ENCODE results near the gene SENP1.

SENP1 gene

GRCh38 chr12:48065041-48065440 lies 40.8 kb downstream of the SENP1 start:
- no peak for DNase-seq

GRCh38 chr12:48063530-48063929 lies 42.3 kb downstream of the SENP1 start:
- DNase-seq: no peak

GRCh38 chr12:48061938-48062719 lies 43.8 kb downstream of the SENP1 start:
- DNase-seq: no peak

- DNase-seq: no peak
Measured at GRCh38 chr12:48060474-48060873, 45.4 kb downstream of the SENP1 start.

GRCh38 chr12:48058771-48059170 lies 47.1 kb downstream of the SENP1 start:
- no peak for DNase-seq

- DNase-seq: no peak
Measured at GRCh38 chr12:48054955-48055821, 50.7 kb downstream of the SENP1 start.

GRCh38 chr12:48053883-48054282 lies 52.0 kb downstream of the SENP1 start:
- no peak for DNase-seq

- no peak for DNase-seq
Measured at GRCh38 chr12:48053122-48053521, 52.8 kb downstream of the SENP1 start.

- no peak for DNase-seq
Measured at GRCh38 chr12:48051681-48052080, 54.2 kb downstream of the SENP1 start.

GRCh38 chr12:48050174-48050573 lies 55.7 kb downstream of the SENP1 start:
- DNase-seq: no peak

- DNase-seq: no peak
Measured at GRCh38 chr12:48045965-48046518, 59.8 kb downstream of the SENP1 start.

- no peak for DNase-seq
Measured at GRCh38 chr12:48045061-48045846, 60.6 kb downstream of the SENP1 start.

- DNase-seq: no peak
Measured at GRCh38 chr12:48044396-48044795, 61.5 kb downstream of the SENP1 start.

GRCh38 chr12:48043771-48044170 lies 62.1 kb downstream of the SENP1 start:
- DNase-seq: no peak

- no peak for DNase-seq
Measured at GRCh38 chr12:48041591-48042423, 64.1 kb downstream of the SENP1 start.

- DNase-seq: no peak
Measured at GRCh38 chr12:48040354-48040753, 65.5 kb downstream of the SENP1 start.

- no peak for DNase-seq
Measured at GRCh38 chr12:48039151-48039550, 66.7 kb downstream of the SENP1 start.

- no peak for DNase-seq
Measured at GRCh38 chr12:48038085-48038484, 67.8 kb downstream of the SENP1 start.

GRCh38 chr12:48037267-48037915 lies 68.5 kb downstream of the SENP1 start:
- peak; percentile 83 for DNase-seq

GRCh38 chr12:48036818-48037217 lies 69.1 kb downstream of the SENP1 start:
- DNase-seq: no peak
